PC-9 (cell line): ENCODE measurements around the gene CCDC85A. TPM values are rescaled to one million over a fixed set of nuclear protein-coding genes. Genes with fewer than 3 reads are reported as not detected.

Source experiments
- BruUV-seq: library from RNA; stranded (reverse); fragments of 400-500 nt; replicated peaks from 2 replicates; lab custom pipeline; 2021; lab: Mats Ljungman, UMichigan
- CTCF ChIA-PET: fragments of 300-600 bp; sonication (Branson Sonifier 250); formaldehyde crosslinking; loops from one replicate; lab custom pipeline; 2022; ENCODE audit warnings: antibody characterized with exemption; lab: Charles Lee
- POLR2A ChIA-PET: fragments of 300-600 bp; sonication (Branson Sonifier 250); formaldehyde crosslinking; loops from one replicate; lab custom pipeline; 2022; ENCODE audit warnings: antibody characterized with exemption; ENCODE audit not compliant: unreplicated experiment; lab: Charles Lee
- DNase-seq, 2 experiments: peaks; one replicate each; pipeline versions ENCODE4 v3.0.0 to v3.0.0-alpha.2; 2015 to 2022; ENCODE audit warnings: mixed read lengths in 1 of 2
- H2AFZ ChIP-seq: fragments of 200-600 bp; sonication (generic); 2 replicates; pipeline ENCODE4 v1.8.1; 2017; ENCODE audit warnings: antibody characterized with exemption
- H3F3A ChIP-seq: fragments of 200-600 bp; sonication (generic); 2 replicates; pipeline ENCODE4 v1.8.1; 2017; ENCODE audit warnings: antibody characterized with exemption, mild to moderate bottlenecking, low read depth; ENCODE audit not compliant: insufficient read depth
- H3K27ac ChIP-seq: fragments of 200-600 bp; sonication (generic); 2 replicates; pipeline ENCODE4 v1.6.1; 2016; ENCODE audit warnings: mixed run types
- H3K27me3 ChIP-seq: fragments of 200-600 bp; sonication (generic); 2 replicates; pipeline ENCODE4 v1.6.1; 2016; ENCODE audit warnings: low read depth, mixed run types; ENCODE audit not compliant: insufficient read depth
- H3K36me3 ChIP-seq: fragments of 200-600 bp; sonication (generic); 2 replicates; pipeline ENCODE4 v1.6.1; 2016; ENCODE audit warnings: low read depth, mixed run types
- H3K4me1 ChIP-seq: fragments of 200-600 bp; sonication (generic); replicated peaks from 2 replicates; pipeline ENCODE4 v1.6.1; 2016; ENCODE audit warnings: mixed run types; ENCODE audit not compliant: insufficient read depth
- H3K4me2 ChIP-seq: fragments of 200-600 bp; sonication (generic); 2 replicates; pipeline ENCODE4 v1.6.1; 2017; ENCODE audit warnings: mixed run types
- H3K4me3 ChIP-seq: fragments of 200-600 bp; sonication (generic); 2 replicates; pipeline ENCODE4 v1.6.1; 2016; ENCODE audit warnings: mixed run types
- H3K79me2 ChIP-seq: fragments of 200-600 bp; sonication (generic); 2 replicates; pipeline ENCODE4 v1.6.1; 2017; ENCODE audit warnings: low read depth, mixed run types
- H3K9me2 ChIP-seq: fragments of 200-600 bp; sonication (generic); 2 replicates; pipeline ENCODE4 v1.8.1; 2017; ENCODE audit warnings: mild to moderate bottlenecking; ENCODE audit not compliant: insufficient read depth
- H3K9me3 ChIP-seq: fragments of 200-600 bp; sonication (generic); 2 replicates; pipeline ENCODE4 v1.8.1; 2016; ENCODE audit warnings: low read depth; ENCODE audit not compliant: insufficient read depth
- H4K20me1 ChIP-seq: fragments of 200-600 bp; sonication (generic); 2 replicates; pipeline ENCODE4 v1.8.1; 2017; ENCODE audit not compliant: insufficient read depth
- EZH2 ChIP-seq: fragments of 200-600 bp; sonication (generic); IDR thresholded peaks from 2 replicates; pipeline ENCODE4 v1.8.0; 2017; ENCODE audit warnings: antibody characterized with exemption, low read depth
- intact Hi-C: fragments of 100-400 bp; cut with micrococcal nuclease; formaldehyde crosslinking; loops from one replicate; pipeline ENCODE4 v1.10.0; 2022; ENCODE audit not compliant: unreplicated experiment
- total RNA-seq: library from RNA; stranded (reverse); gene quantifications from 2 replicates; pipeline ENCODE4 v1.2.3, GENCODE V29; 2021
- TF ChIP-seq, protein P1 (sequence below): fragments of 200-600 bp; sonication (generic); conservative IDR thresholded peaks from 2 replicates; pipeline ENCODE4 v1.6.1; 2017; ENCODE audit warnings: mixed run types, antibody characterized with exemption, mild to moderate bottlenecking, moderate library complexity

CCDC85A gene
- total RNA-seq, 1 experiment from 2014 or later: not detected

DNA sequence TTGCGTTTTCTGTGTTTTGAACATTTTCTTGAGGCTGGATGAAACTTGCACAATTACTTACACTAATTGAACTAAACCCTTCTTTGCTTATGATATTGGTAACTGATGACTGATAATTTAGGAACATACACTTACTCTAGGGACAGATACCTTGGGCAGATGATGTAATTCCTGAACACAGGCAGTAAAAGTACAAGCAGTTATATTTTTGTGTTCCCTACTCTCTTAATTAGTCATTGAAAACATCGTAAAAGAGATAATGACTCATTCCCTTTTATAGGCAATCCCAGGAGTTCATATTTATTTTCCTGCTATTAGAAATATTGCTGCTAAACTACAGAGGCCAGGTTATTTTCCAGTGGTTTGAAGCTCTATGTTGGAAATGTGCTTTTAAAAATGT lies 46.4 kb downstream of the CCDC85A start:
- Histone ChIP-seq H3K4me3 (no peak overlapping the region), H2AFZ (no peak overlapping the region), H3K36me3 (no peaks in the 10 kb centered on the region), H3K27ac (no peak overlapping the region), H4K20me1 (no peaks in the 10 kb centered on the region), H3K9me2 (no peaks in the 10 kb centered on the region), H3K4me1 (no peaks in the 10 kb centered on the region), H3K27me3 (peaks cover 6% of the 10 kb centered on the region; the same call in 1 of the 2 replicates), H3K4me2 (no peak overlapping the region), H3K9me3 (no peaks in the 10 kb centered on the region), H3K79me2 (no peaks in the 10 kb centered on the region), H3F3A (no peaks in the 10 kb centered on the region)
- intact Hi-C loops: no loop called here
- POLR2A ChIA-PET: no interaction called here
- TF ChIP-seq, protein P1, sequence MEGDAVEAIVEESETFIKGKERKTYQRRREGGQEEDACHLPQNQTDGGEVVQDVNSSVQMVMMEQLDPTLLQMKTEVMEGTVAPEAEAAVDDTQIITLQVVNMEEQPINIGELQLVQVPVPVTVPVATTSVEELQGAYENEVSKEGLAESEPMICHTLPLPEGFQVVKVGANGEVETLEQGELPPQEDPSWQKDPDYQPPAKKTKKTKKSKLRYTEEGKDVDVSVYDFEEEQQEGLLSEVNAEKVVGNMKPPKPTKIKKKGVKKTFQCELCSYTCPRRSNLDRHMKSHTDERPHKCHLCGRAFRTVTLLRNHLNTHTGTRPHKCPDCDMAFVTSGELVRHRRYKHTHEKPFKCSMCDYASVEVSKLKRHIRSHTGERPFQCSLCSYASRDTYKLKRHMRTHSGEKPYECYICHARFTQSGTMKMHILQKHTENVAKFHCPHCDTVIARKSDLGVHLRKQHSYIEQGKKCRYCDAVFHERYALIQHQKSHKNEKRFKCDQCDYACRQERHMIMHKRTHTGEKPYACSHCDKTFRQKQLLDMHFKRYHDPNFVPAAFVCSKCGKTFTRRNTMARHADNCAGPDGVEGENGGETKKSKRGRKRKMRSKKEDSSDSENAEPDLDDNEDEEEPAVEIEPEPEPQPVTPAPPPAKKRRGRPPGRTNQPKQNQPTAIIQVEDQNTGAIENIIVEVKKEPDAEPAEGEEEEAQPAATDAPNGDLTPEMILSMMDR: no peak
- no peak for TF ChIP-seq EZH2
- no TSS peak for BruUV-seq
- CTCF ChIA-PET: no interaction called here
- DNase-seq: no peak

- Histone ChIP-seq H4K20me1 (no peaks in the 10 kb centered on the region), H3K27me3 (peaks cover 6% of the 10 kb centered on the region; the same call in 1 of the 2 replicates), H3K9me2 (no peaks in the 10 kb centered on the region), H3K27ac (no peak overlapping the region), H3K9me3 (no peaks in the 10 kb centered on the region), H3F3A (no peaks in the 10 kb centered on the region), H3K4me1 (no peaks in the 10 kb centered on the region), H2AFZ (no peak overlapping the region), H3K4me2 (no peak overlapping the region), H3K4me3 (no peak overlapping the region), H3K79me2 (no peaks in the 10 kb centered on the region), H3K36me3 (no peaks in the 10 kb centered on the region)
- TF ChIP-seq EZH2: no peak
- TF ChIP-seq, protein P1: no peak
- POLR2A ChIA-PET: no interaction called here
- intact Hi-C loops: no loop called here
- BruUV-seq: no TSS peak
- CTCF ChIA-PET: no interaction called here
- no peak for DNase-seq
These were observed 47.6 kb downstream of the CCDC85A start for GRCh38 chr2:56231361-56231760.

GRCh38 chr2:56232912-56233311 lies 49.1 kb downstream of the CCDC85A start:
- BruUV-seq: no TSS peak
- H2AFZ ChIP-seq: no peak overlapping the region
- H3F3A ChIP-seq: no peaks in the 10 kb centered on the region
- peak in 1 of 2 experiments; percentile 25 for DNase-seq
- no peaks in the 10 kb centered on the region for H3K9me2 ChIP-seq
- peaks cover 6% of the 10 kb centered on the region; the same call in 1 of the 2 replicates for H3K27me3 ChIP-seq
- no peaks in the 10 kb centered on the region for H3K79me2 ChIP-seq
- ChIA-PET CTCF (no interaction called here), POLR2A (no interaction called here)
- intact Hi-C loops: no loop called here
- no peaks in the 10 kb centered on the region for H3K4me1 ChIP-seq
- no peak for TF ChIP-seq EZH2
- TF ChIP-seq, protein P1: no peak
- no peak overlapping the region for H3K4me2 ChIP-seq
- H3K27ac ChIP-seq: no peak overlapping the region
- H4K20me1 ChIP-seq: no peaks in the 10 kb centered on the region
- H3K36me3 ChIP-seq: no peaks in the 10 kb centered on the region
- H3K4me3 ChIP-seq: no peak overlapping the region
- no peaks in the 10 kb centered on the region for H3K9me3 ChIP-seq
